Medulla oblongata (tissue), 1 donor: ENCODE measurements around the gene RABEPK.
A peak's percentile ranks its signal among the peaks of the same experiment; 100 is the strongest.
"Not testable (repeated sequence)": the region's sequence is repeated elsewhere in the genome, so short reads cannot be mapped to it uniquely, and the experiment has no call there.

Source experiments
- DNase-seq: peaks from one replicate; pipeline ENCODE4 v3.0.0-alpha.2; 2015; ENCODE audit errors: extremely low spot score

The RABEPK gene

GRCh38 chr9:125200216-125201047, at the start of gene RABEPK:
Gene RABEPK (plus strand): TSS chr9:125200542. CDS start chr9:125203014, 2,472 bp downstream.
- peak; percentile 97 for DNase-seq

- no peak for DNase-seq
Observed at GRCh38 chr9:125151730-125152129, 48.6 kb upstream of the RABEPK start.

- DNase-seq, result no peak
Observed at GRCh38 chr9:125153712-125154367, 46.5 kb upstream of the RABEPK start.

GRCh38 chr9:125156551-125156950, 43.8 kb upstream of the RABEPK start:
- DNase-seq, result no peak

GRCh38 chr9:125160750-125161149, 39.6 kb upstream of the RABEPK start:
- DNase-seq, result no peak

- DNase-seq, result no peak
Observed at GRCh38 chr9:125161284-125161918, 38.9 kb upstream of the RABEPK start.

GRCh38 chr9:125162891-125163290, 37.5 kb upstream of the RABEPK start:
- DNase-seq, result not testable (repeated sequence)

GRCh38 chr9:125166762-125167161, 33.6 kb upstream of the RABEPK start:
- no peak for DNase-seq

- DNase-seq, result no peak
Observed at GRCh38 chr9:125169895-125170294, 30.4 kb upstream of the RABEPK start.

- no peak for DNase-seq
Observed at GRCh38 chr9:125172031-125172755, 28.1 kb upstream of the RABEPK start.

GRCh38 chr9:125176636-125177035, 23.7 kb upstream of the RABEPK start:
- no peak for DNase-seq

GRCh38 chr9:125177888-125178287, 22.5 kb upstream of the RABEPK start:
- DNase-seq, result no peak

GRCh38 chr9:125179776-125180175, 20.6 kb upstream of the RABEPK start:
- DNase-seq, result not testable (repeated sequence)

GRCh38 chr9:125180876-125181275, 19.5 kb upstream of the RABEPK start:
- no peak for DNase-seq

GRCh38 chr9:125181756-125182155, 18.6 kb upstream of the RABEPK start:
- DNase-seq, result not testable (repeated sequence)

- no peak for DNase-seq
Observed at GRCh38 chr9:125183054-125183453, 17.3 kb upstream of the RABEPK start.

- no peak for DNase-seq
Observed at GRCh38 chr9:125183561-125183960, 16.8 kb upstream of the RABEPK start.

- DNase-seq, result no peak
Observed at GRCh38 chr9:125189011-125189360, 11.4 kb upstream of the RABEPK start.

GRCh38 chr9:125189361-125190289, 10.7 kb upstream of the RABEPK start, which contains the start of gene PPP6C:
Gene PPP6C (minus strand): TSS chr9:125189803. CDS start chr9:125189718, 85 bp downstream.
- peak; percentile 97 for DNase-seq

- no peak for DNase-seq
Observed at GRCh38 chr9:125190361-125190801, 10.0 kb upstream of the RABEPK start.

GRCh38 chr9:125194466-125194865, 5.9 kb upstream of the RABEPK start:
- DNase-seq, result not testable (repeated sequence)
